Esophagus squamous epithelium (tissue), 5 donors: Measurements from ENCODE around the gene USP27X. TPM values are rescaled to one million over a fixed set of nuclear protein-coding genes. Genes with fewer than 3 reads are reported as not detected.

Source experiments
- DNase-seq: peaks from one replicate; lab custom pipeline; 2025; lab: John Stamatoyannopoulos, UW
- H3K27ac ChIP-seq, 4 donors: fragments of 200-600 bp; sonication (generic); one replicate each; pipeline ENCODE4 v1.5.1; 2016 to 2019; ENCODE audit warnings: mild to moderate bottlenecking in 1 of 4
- H3K27me3 ChIP-seq, 4 donors: fragments of 200-600 bp; sonication (generic); 1 replicate in 3 of 4; 2 replicates in 1 of 4; pipeline versions ENCODE4 v1.5.1 to v1.6.0; 2017 to 2021; ENCODE audit warnings: antibody characterized with exemption in 1 of 4
- H3K36me3 ChIP-seq, 3 donors: fragments of 200-600 bp; sonication (generic); one replicate each; pipeline ENCODE4 v1.5.1; 2016 to 2019
- H3K4me1 ChIP-seq, 3 donors: fragments of 200-600 bp; sonication (generic); one replicate each; pipeline ENCODE4 v1.5.1; 2017 to 2019
- H3K4me3 ChIP-seq, 4 donors: fragments of 200-600 bp; sonication (generic); 1 replicate in 3 of 4; 2 replicates in 1 of 4; pipeline ENCODE4 v1.5.1; 2016 to 2019; ENCODE audit warnings: mild to moderate bottlenecking in 2 of 4, moderate library complexity in 1 of 4
- H3K9me3 ChIP-seq, 3 donors: fragments of 200-600 bp; sonication (generic); one replicate each; pipeline ENCODE4 v1.5.1; 2016 to 2019
- POLR2A ChIP-seq, 4 donors: fragments of 450-650 bp; IDR thresholded peaks; one replicate each; pipeline ENCODE4 v1.6.1; 2017; ENCODE audit warnings: antibody characterized with exemption in 4 of 4, mild to moderate bottlenecking in 4 of 4, moderate library complexity in 3 of 4
- WGBS, 2 donors: methylation state at CpG; one replicate each; pipeline ENCODE4 v1.1.5; 2018; 5-methylcytosine and 5-hydroxymethylcytosine counted together
- intact Hi-C: fragments of 100-400 bp; cut with DNase I; formaldehyde crosslinking; loops from one replicate; pipeline ENCODE4 v1.15.0; 2022
- total RNA-seq, 4 donors: library from RNA; depleted of rRNA; stranded (reverse); fragments of >200 nt; gene quantifications; one replicate each; pipeline ENCODE4 v1.1.0, GENCODE V29; 2016
- TF ChIP-seq, protein P1 (sequence below), 6 experiments: fragments of 450-650 bp in 4 of 6; fragments of 200-600 bp in 2 of 6; sonication (generic) in 2 of 6; IDR thresholded peaks; one replicate each; pipeline ENCODE4 v1.5.1; 2016 to 2019; ENCODE audit warnings: antibody characterized with exemption in 6 of 6, mild to moderate bottlenecking in 4 of 6, moderate library complexity in 4 of 6
- donor health status: DM: yes; HTN: yes; CAD: no.

The USP27X gene
- total RNA-seq, 4 donors from 2014 or later: 0.57 to 2.7 (median 1.1) TPM

DNA sequence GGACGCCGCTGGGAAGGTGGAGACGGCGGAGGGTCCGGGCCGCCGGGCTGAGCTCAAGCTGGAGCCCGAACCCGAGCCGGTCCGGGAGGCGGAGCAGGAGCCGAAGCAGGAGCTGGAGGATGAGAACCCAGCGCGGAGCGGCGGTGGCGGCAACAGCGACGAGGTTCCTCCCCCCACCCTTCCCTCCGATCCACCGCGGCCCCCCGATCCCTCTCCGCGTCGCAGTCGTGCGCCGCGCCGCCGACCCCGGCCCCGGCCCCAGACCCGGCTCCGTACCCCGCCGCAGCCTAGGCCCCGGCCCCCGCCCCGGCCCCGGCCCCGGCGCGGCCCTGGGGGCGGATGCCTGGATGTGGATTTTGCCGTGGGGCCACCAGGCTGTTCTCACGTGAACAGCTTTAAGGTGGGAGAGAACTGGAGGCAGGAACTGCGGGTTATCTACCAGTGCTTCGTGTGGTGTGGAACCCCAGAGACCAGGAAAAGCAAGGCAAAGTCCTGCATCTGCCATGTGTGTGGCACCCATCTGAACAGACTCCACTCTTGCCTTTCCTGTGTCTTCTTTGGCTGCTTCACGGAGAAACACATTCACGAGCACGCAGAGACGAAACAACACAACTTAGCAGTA is 483 bp downstream of the USP27X start:
- WGBS, 2 donors: 0 to 58% methylated on average over 2 to 25 of the region's 55 CpGs
- Histone ChIP-seq H3K27ac (peak overlapping the region; percentile 79 to 91 (median 88)), H3K9me3 (no peaks in the 10 kb centered on the region), H3K27me3 (no peaks in the 10 kb centered on the region), H3K4me3 (peak overlapping the region; percentile 50 to 72 (median 64)), H3K36me3 (no peaks in the 10 kb centered on the region), H3K4me1 (peaks cover 0 to 38% (median 0%) of the 10 kb centered on the region in 3 donors)
- intact Hi-C loops: no loop called here
- DNase-seq: no peak
- no peak for TF ChIP-seq POLR2A (IDR thresholded peaks at IDR 0.05)
- TF ChIP-seq, protein P1, sequence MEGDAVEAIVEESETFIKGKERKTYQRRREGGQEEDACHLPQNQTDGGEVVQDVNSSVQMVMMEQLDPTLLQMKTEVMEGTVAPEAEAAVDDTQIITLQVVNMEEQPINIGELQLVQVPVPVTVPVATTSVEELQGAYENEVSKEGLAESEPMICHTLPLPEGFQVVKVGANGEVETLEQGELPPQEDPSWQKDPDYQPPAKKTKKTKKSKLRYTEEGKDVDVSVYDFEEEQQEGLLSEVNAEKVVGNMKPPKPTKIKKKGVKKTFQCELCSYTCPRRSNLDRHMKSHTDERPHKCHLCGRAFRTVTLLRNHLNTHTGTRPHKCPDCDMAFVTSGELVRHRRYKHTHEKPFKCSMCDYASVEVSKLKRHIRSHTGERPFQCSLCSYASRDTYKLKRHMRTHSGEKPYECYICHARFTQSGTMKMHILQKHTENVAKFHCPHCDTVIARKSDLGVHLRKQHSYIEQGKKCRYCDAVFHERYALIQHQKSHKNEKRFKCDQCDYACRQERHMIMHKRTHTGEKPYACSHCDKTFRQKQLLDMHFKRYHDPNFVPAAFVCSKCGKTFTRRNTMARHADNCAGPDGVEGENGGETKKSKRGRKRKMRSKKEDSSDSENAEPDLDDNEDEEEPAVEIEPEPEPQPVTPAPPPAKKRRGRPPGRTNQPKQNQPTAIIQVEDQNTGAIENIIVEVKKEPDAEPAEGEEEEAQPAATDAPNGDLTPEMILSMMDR (IDR thresholded peaks at IDR 0.05): no peak

DNA sequence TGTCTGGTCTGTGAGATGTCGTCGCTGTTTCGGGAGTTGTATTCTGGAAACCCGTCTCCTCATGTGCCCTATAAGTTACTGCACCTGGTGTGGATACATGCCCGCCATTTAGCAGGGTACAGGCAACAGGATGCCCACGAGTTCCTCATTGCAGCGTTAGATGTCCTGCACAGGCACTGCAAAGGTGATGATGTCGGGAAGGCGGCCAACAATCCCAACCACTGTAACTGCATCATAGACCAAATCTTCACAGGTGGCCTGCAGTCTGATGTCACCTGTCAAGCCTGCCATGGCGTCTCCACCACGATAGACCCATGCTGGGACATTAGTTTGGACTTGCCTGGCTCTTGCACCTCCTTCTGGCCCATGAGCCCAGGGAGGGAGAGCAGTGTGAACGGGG is 1.4 kb downstream of the USP27X start:
- Histone ChIP-seq H3K9me3 (no peaks in the 10 kb centered on the region), H3K4me3 (no peak overlapping the region), H3K27me3 (no peaks in the 10 kb centered on the region), H3K27ac (no peak overlapping the region), H3K4me1 (peaks cover 0 to 38% (median 0%) of the 10 kb centered on the region in 3 donors), H3K36me3 (no peaks in the 10 kb centered on the region)
- no peak for DNase-seq
- 82 to 91% methylated on average over 7 to 12 of the region's 12 CpGs for WGBS, 2 donors
- intact Hi-C loops: no loop called here
- TF ChIP-seq, protein P1 (IDR thresholded peaks at IDR 0.05): no peak
- TF ChIP-seq POLR2A (IDR thresholded peaks at IDR 0.05): no peak

DNA sequence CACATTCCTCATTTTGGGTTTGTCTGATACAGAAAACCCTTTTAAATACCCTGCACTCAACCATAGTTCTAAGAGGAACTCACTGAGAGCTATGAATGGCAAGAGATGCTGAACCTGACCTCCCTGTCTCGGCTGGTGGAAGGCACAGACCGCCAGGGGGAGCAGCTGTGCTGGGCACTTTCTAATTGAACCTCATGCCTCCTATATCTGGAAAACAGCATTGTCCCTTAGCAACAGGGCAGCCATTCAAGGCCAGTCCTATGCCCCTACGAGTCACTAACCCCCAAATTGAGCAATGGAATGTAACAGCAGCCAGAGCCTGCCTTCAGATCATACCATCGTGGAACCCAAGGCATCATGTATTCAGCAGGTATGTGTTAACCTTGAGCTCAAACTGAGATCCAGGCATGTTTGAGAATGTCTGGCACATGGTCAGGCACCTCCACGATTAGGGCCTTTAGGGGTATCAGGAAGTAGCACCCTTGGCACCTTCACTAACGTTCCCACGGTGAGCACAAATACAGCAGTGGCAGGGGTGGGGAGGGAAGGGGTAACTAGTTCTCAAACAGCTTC is 5.1 kb downstream of the USP27X start:
- H3K4me3 ChIP-seq: no peak overlapping the region
- TF ChIP-seq, protein P1 (IDR thresholded peaks at IDR 0.05): peak; percentile 46 to 71 (median 55)
- TF ChIP-seq POLR2A (IDR thresholded peaks at IDR 0.05): no peak
- intact Hi-C loops: no loop called here
- H3K4me1 ChIP-seq: peaks cover 0 to 22% (median 0%) of the 10 kb centered on the region in 3 donors
- no peak overlapping the region for H3K27ac ChIP-seq
- no peaks in the 10 kb centered on the region for H3K36me3 ChIP-seq
- H3K9me3 ChIP-seq: no peaks in the 10 kb centered on the region
- H3K27me3 ChIP-seq: no peaks in the 10 kb centered on the region
- DNase-seq: no peak
- 35 to 47% methylated on average over 4 to 6 of the region's 7 CpGs for WGBS, 2 donors

DNA sequence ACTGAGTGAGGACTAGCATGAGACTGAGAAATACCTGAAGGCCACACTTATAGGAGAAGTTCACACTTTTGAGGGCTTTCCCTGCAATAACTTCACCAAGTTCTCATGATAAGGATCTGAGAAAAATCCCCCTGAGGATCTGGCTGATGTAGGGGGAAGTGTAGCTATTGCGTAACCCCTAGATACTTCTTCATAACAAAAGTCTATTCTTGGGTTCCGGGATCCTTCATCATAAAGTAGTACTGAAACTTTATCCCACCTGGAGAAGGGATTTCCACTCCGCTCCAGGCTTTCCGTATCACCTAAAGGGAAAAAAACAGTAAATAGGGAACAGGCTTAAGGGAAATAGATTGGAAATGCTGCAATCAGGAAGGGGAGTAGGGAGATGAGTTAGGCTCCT is 13.3 kb downstream of the USP27X start:
- intact Hi-C loops: no loop called here
- Histone ChIP-seq H3K4me3 (no peak overlapping the region), H3K9me3 (no peaks in the 10 kb centered on the region), H3K4me1 (no peaks in the 10 kb centered on the region), H3K27ac (no peak overlapping the region), H3K36me3 (no peaks in the 10 kb centered on the region), H3K27me3 (no peaks in the 10 kb centered on the region)
- no peak for TF ChIP-seq POLR2A (IDR thresholded peaks at IDR 0.05)
- TF ChIP-seq, protein P1 (IDR thresholded peaks at IDR 0.05): no peak
- WGBS, 2 donors: 46 to 79% methylated on average over 2 to 4 of the region's 4 CpGs
- no peak for DNase-seq

DNA sequence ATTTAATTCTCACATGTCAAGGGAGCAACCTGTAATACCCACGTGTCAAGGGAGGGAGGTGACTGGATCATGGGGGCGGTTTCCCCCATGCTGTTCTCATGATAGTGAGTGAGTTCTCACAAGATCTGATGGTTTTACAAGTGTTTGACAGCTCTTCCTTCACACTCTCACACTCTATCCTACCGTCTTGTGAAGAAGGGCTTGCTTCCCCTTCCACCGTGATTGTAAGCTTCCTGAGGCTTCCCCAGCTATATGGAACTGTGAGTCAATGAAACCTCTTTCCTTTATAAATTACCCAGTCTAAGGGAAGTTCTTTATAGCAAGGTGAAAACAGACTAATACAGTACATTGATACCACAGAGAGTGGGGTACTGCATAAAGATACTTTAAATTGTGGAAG is 17.7 kb downstream of the USP27X start:
- Histone ChIP-seq H3K27ac (no peak overlapping the region), H3K36me3 (no peaks in the 10 kb centered on the region), H3K9me3 (no peaks in the 10 kb centered on the region), H3K4me3 (no peak overlapping the region), H3K27me3 (no peaks in the 10 kb centered on the region), H3K4me1 (no peaks in the 10 kb centered on the region)
- TF ChIP-seq POLR2A (IDR thresholded peaks at IDR 0.05): no peak
- TF ChIP-seq, protein P1 (IDR thresholded peaks at IDR 0.05): no peak
- intact Hi-C loops: no loop called here
- DNase-seq: no peak
- WGBS, 2 donors: 20 to 50% methylated on average over 1 to 4 of the region's 4 CpGs
